ENCODE results near the gene AQP5. TPM values are rescaled to one million over a fixed set of nuclear protein-coding genes. Genes with fewer than 3 reads are reported as not detected.

Gene AQP5
- total RNA-seq, 1 experiment from 2014 or later = not detected

GRCh38 chr12:49916129-49916919 lies 45.3 kb upstream of the AQP5 start:
- Histone ChIP-seq H3F3A (ENCODE audit: low read length, unreplicated experiment) (no peaks in the 10 kb centered on the region), H3K27me3 (ENCODE audit: low read length) (no peaks in the 10 kb centered on the region), H2AFZ (ENCODE audit: low read length) (no peak overlapping the region), H3K79me2 (ENCODE audit: low read length) (no peaks in the 10 kb centered on the region), H3K4me2 (ENCODE audit: low read length) (no peak overlapping the region), H3K9me3 (ENCODE audit: low read length) (no peaks in the 10 kb centered on the region), H3K4me3 (ENCODE audit: low read length) (no peak overlapping the region), H4K20me1 (ENCODE audit: low read length) (no peaks in the 10 kb centered on the region), H3K4me1 (ENCODE audit: insufficient read depth, low read length) (peaks cover 5% of the 10 kb centered on the region), H3K9ac (ENCODE audit: low read length) (no peak overlapping the region), H3K9me2 (replicated peaks; ENCODE audit: low read length) (no peaks in the 10 kb centered on the region), H3K27ac (ENCODE audit: low read length) (no peak overlapping the region), H3K36me3 (ENCODE audit: low read depth, low read length) (no peaks in the 10 kb centered on the region)
- no peak for DNase-seq
- ChIA-PET POLR2A (ENCODE audit: unreplicated experiment) (no interaction called here), CTCF (no interaction called here)
- no peak for ATAC-seq
- no peak for TF ChIP-seq CTCF (conservative IDR thresholded peaks at IDR 0.05; ENCODE audit: low read depth, low read length)
- no peak for TF ChIP-seq EZH2 (IDR thresholded peaks at IDR 0.05; ENCODE audit: low read length, unreplicated experiment)
- TF ChIP-seq EZH2phosphoT487 (IDR thresholded peaks at IDR 0.05; ENCODE audit: borderline replicate concordance, low read length) = no peak
- intact Hi-C loops (cut with micrococcal nuclease) = no loop called here
- BruUV-seq (replicated peaks) = no TSS peak

GRCh38 chr12:49917166-49917787 lies 44.4 kb upstream of the AQP5 start:
- ChIA-PET CTCF (no interaction called here), POLR2A (ENCODE audit: unreplicated experiment) (no interaction called here)
- H4K20me1 ChIP-seq (ENCODE audit: low read length) = no peaks in the 10 kb centered on the region
- ATAC-seq (no peak), DNase-seq (no peak)
- H3K27me3 ChIP-seq (ENCODE audit: low read length) = no peaks in the 10 kb centered on the region
- intact Hi-C loops (cut with micrococcal nuclease) = no loop called here
- H3K9ac ChIP-seq (ENCODE audit: low read length) = no peak overlapping the region
- TF ChIP-seq EZH2 (IDR thresholded peaks at IDR 0.05; ENCODE audit: low read length, unreplicated experiment) = no peak
- no peak for TF ChIP-seq CTCF (conservative IDR thresholded peaks at IDR 0.05; ENCODE audit: low read depth, low read length)
- no peak for TF ChIP-seq EZH2phosphoT487 (IDR thresholded peaks at IDR 0.05; ENCODE audit: borderline replicate concordance, low read length)
- H2AFZ ChIP-seq (ENCODE audit: low read length) = no peak overlapping the region
- no peak overlapping the region for H3K4me3 ChIP-seq (ENCODE audit: low read length)
- H3K4me2 ChIP-seq (ENCODE audit: low read length) = no peak overlapping the region
- no peak overlapping the region for H3K27ac ChIP-seq (ENCODE audit: low read length)
- no TSS peak for BruUV-seq (replicated peaks)
- no peaks in the 10 kb centered on the region for H3K79me2 ChIP-seq (ENCODE audit: low read length)
- H3K9me2 ChIP-seq (replicated peaks; ENCODE audit: low read length) = no peaks in the 10 kb centered on the region
- H3K9me3 ChIP-seq (ENCODE audit: low read length) = no peaks in the 10 kb centered on the region
- peaks cover 5% of the 10 kb centered on the region for H3K4me1 ChIP-seq (ENCODE audit: insufficient read depth, low read length)
- H3F3A ChIP-seq (ENCODE audit: low read length, unreplicated experiment) = no peaks in the 10 kb centered on the region
- no peaks in the 10 kb centered on the region for H3K36me3 ChIP-seq (ENCODE audit: low read depth, low read length)

- TF ChIP-seq EZH2 (IDR thresholded peaks at IDR 0.05; ENCODE audit: low read length, unreplicated experiment) (no peak), CTCF (conservative IDR thresholded peaks at IDR 0.05; ENCODE audit: low read depth, low read length) (no peak), EZH2phosphoT487 (IDR thresholded peaks at IDR 0.05; ENCODE audit: borderline replicate concordance, low read length) (no peak)
- H3K27ac ChIP-seq (ENCODE audit: low read length) = no peak overlapping the region
- CTCF ChIA-PET = no interaction called here
- H4K20me1 ChIP-seq (ENCODE audit: low read length) = no peaks in the 10 kb centered on the region
- ATAC-seq = no peak
- peaks cover 5% of the 10 kb centered on the region for H3K4me1 ChIP-seq (ENCODE audit: insufficient read depth, low read length)
- H3F3A ChIP-seq (ENCODE audit: low read length, unreplicated experiment) = no peaks in the 10 kb centered on the region
- no peaks in the 10 kb centered on the region for H3K27me3 ChIP-seq (ENCODE audit: low read length)
- H3K4me2 ChIP-seq (ENCODE audit: low read length) = no peak overlapping the region
- intact Hi-C loops (cut with micrococcal nuclease) = no loop called here
- no peak overlapping the region for H3K9ac ChIP-seq (ENCODE audit: low read length)
- no peaks in the 10 kb centered on the region for H3K79me2 ChIP-seq (ENCODE audit: low read length)
- POLR2A ChIA-PET (ENCODE audit: unreplicated experiment) = no interaction called here
- H3K9me3 ChIP-seq (ENCODE audit: low read length) = no peaks in the 10 kb centered on the region
- H2AFZ ChIP-seq (ENCODE audit: low read length) = no peak overlapping the region
- H3K4me3 ChIP-seq (ENCODE audit: low read length) = no peak overlapping the region
- no TSS peak for BruUV-seq (replicated peaks)
- no peaks in the 10 kb centered on the region for H3K36me3 ChIP-seq (ENCODE audit: low read depth, low read length)
- H3K9me2 ChIP-seq (replicated peaks; ENCODE audit: low read length) = no peaks in the 10 kb centered on the region
- DNase-seq = no peak
These were observed 43.9 kb upstream of the AQP5 start for GRCh38 chr12:49917788-49918173.
